G401.6 (cell line): Measurements from ENCODE around the gene BRD3.

Experiments used
- FAIRE-seq: peaks from 2 replicates; lab custom pipeline; 2012; peaks lifted over from hg19 to GRCh38; lab: Jason Lieb, UNC

BRD3 gene

GRCh38 chr9:134010310-134011173 is 57.3 kb downstream of the BRD3 start:
- FAIRE-seq = no peak

- no peak for FAIRE-seq
These were observed 60.3 kb downstream of the BRD3 start for GRCh38 chr9:134007571-134007970.

- no peak for FAIRE-seq
These were observed 60.7 kb downstream of the BRD3 start for GRCh38 chr9:134007150-134007549.

- no peak for FAIRE-seq
These were observed 62.4 kb downstream of the BRD3 start for GRCh38 chr9:134005381-134005780.

GRCh38 chr9:134004881-134005280 is 62.9 kb downstream of the BRD3 start:
- FAIRE-seq = no peak

GRCh38 chr9:134004131-134004873 is 63.5 kb downstream of the BRD3 start:
- FAIRE-seq = no peak

- FAIRE-seq = no peak
These were observed 64.6 kb downstream of the BRD3 start for GRCh38 chr9:134003237-134003636.

- FAIRE-seq = no peak
These were observed 65.0 kb downstream of the BRD3 start for GRCh38 chr9:134002796-134003195.

GRCh38 chr9:133999851-134000265 is 68.0 kb downstream of the BRD3 start:
- no peak for FAIRE-seq

GRCh38 chr9:133998915-133999595 is 68.8 kb downstream of the BRD3 start:
- no peak for FAIRE-seq

- FAIRE-seq = no peak
These were observed 70.2 kb downstream of the BRD3 start for GRCh38 chr9:133997584-133997983.

GRCh38 chr9:133996531-133997520 is 71.0 kb downstream of the BRD3 start:
- no peak for FAIRE-seq

- FAIRE-seq = no peak
These were observed 72.6 kb downstream of the BRD3 start for GRCh38 chr9:133995012-133995896.

- FAIRE-seq = peak; percentile 13
These were observed 73.3 kb downstream of the BRD3 start for GRCh38 chr9:133994353-133995011.

- no peak for FAIRE-seq
These were observed 74.1 kb downstream of the BRD3 start for GRCh38 chr9:133993635-133994253.

- peak; percentile 66 for FAIRE-seq
These were observed 74.8 kb downstream of the BRD3 start for GRCh38 chr9:133992780-133993634.

- FAIRE-seq = no peak
These were observed 75.7 kb downstream of the BRD3 start, which contains the start of gene VAV2 for GRCh38 chr9:133991964-133992779. TSS of gene VAV2 (minus strand) at chr9:133992324. CDS start at chr9:133992278, 46 bp downstream.
